ENCODE measurements around the gene RASA2. TPM values are rescaled to one million over a fixed set of nuclear protein-coding genes. Genes with fewer than 3 reads are reported as not detected.

Gene RASA2
- total RNA-seq: 10 to 100 TPM; 15.5 to 22.5 (median 21.7) TPM
- long read RNA-seq, donor 1, partial matches to known transcripts: 3 of 5 reads
- long read RNA-seq, donor 1, other reads (novel, unspliced or antisense): 2 of 5 reads
- long read RNA-seq, donor 2, partial matches to known transcripts: 1 of 3 reads
- long read RNA-seq, donor 2, other reads (novel, unspliced or antisense): 2 of 3 reads

GRCh38 chr3:141486746-141487520 is at the start of gene RASA2:
Gene RASA2 (plus strand): TSS chr3:141487027. CDS start chr3:141487084, 57 bp downstream.
- no peak for TF ChIP-seq CTCF (IDR thresholded peaks at IDR 0.05)
- H3K4me3 ChIP-seq: peak within 1 kb of the TSS; percentile 68
- peak; percentile 85 for ATAC-seq
- intact Hi-C loops (cut with DNase I, micrococcal nuclease): no loop called here
- H3K9me3 ChIP-seq: no peaks in the 10 kb centered on the region
- no peaks in the 10 kb centered on the region for H3K36me3 ChIP-seq (ENCODE audit: low read depth)
- DNase-seq: peak; percentile 68 to 87 (median 84)
- H3K4me1 ChIP-seq (ENCODE audit: low read depth): peaks cover 20% of the 10 kb centered on the region

GRCh38 chr3:141439589-141439988 is 47.2 kb upstream of the RASA2 start:
- TF ChIP-seq CTCF (IDR thresholded peaks at IDR 0.05): no peak
- Histone ChIP-seq H3K4me3 (no peak overlapping the region), H3K4me1 (ENCODE audit: low read depth) (peaks cover 12% of the 10 kb centered on the region), H3K9me3 (no peaks in the 10 kb centered on the region), H3K36me3 (ENCODE audit: low read depth) (no peaks in the 10 kb centered on the region)
- intact Hi-C loops (cut with DNase I, micrococcal nuclease): no loop called here
- ATAC-seq (no peak), DNase-seq (no peak)

- Histone ChIP-seq H3K4me1 (ENCODE audit: low read depth) (peaks cover 12% of the 10 kb centered on the region), H3K4me3 (no peak overlapping the region), H3K9me3 (no peaks in the 10 kb centered on the region), H3K36me3 (ENCODE audit: low read depth) (no peaks in the 10 kb centered on the region)
- intact Hi-C loops (cut with DNase I, micrococcal nuclease): no loop called here
- ATAC-seq: no peak
- peak in 1 of 3 donors; percentile 1 for DNase-seq
- TF ChIP-seq CTCF (IDR thresholded peaks at IDR 0.05): no peak
These were observed 45.9 kb upstream of the RASA2 start for GRCh38 chr3:141440942-141441341.

- no peaks in the 10 kb centered on the region for H3K9me3 ChIP-seq
- no peaks in the 10 kb centered on the region for H3K36me3 ChIP-seq (ENCODE audit: low read depth)
- peak; percentile 74 for TF ChIP-seq CTCF (IDR thresholded peaks at IDR 0.05)
- peak; percentile 62 to 82 (median 78) for DNase-seq
- peak; percentile 87 for ATAC-seq
- peaks cover 8% of the 10 kb centered on the region for H3K4me1 ChIP-seq (ENCODE audit: low read depth)
- no peak overlapping the region for H3K4me3 ChIP-seq
- intact Hi-C loops (cut with DNase I, micrococcal nuclease): no loop called here
These were observed 45.2 kb upstream of the RASA2 start for GRCh38 chr3:141441381-141442364.

GRCh38 chr3:141442446-141442845 is 44.4 kb upstream of the RASA2 start:
- Histone ChIP-seq H3K9me3 (no peaks in the 10 kb centered on the region), H3K4me3 (no peak overlapping the region), H3K4me1 (ENCODE audit: low read depth) (no peaks in the 10 kb centered on the region), H3K36me3 (ENCODE audit: low read depth) (no peaks in the 10 kb centered on the region)
- ATAC-seq: no peak
- no peak for TF ChIP-seq CTCF (IDR thresholded peaks at IDR 0.05)
- intact Hi-C loops (cut with DNase I, micrococcal nuclease): no loop called here
- no peak for DNase-seq

Measured in mucosa of descending colon (tissue), 3 donors.